B cell (primary cell): ENCODE measurements around the gene TUT7. TPM values are rescaled to one million over a fixed set of nuclear protein-coding genes. Genes with fewer than 3 reads are reported as not detected.

ENCODE experiments used
- ATAC-seq: fragments of 200-7000 bp; cut with Tn5 transposase; one replicate; pipeline ENCODE4 v1.10.0; 2021; ENCODE audit warnings: low read depth, mild to moderate bottlenecking, moderate number of reproducible peaks, moderate library complexity
- CTCF ChIA-PET: fragments of 350-600 bp; sonication (Branson Sonifier 250); formaldehyde crosslinking; loops from one replicate; lab custom pipeline; 2021; ENCODE audit warnings: antibody characterized with exemption, inconsistent platforms; lab: Charles Lee
- POLR2A ChIA-PET: fragments of 350-600 bp; sonication (Branson Sonifier 250); formaldehyde crosslinking; loops from one replicate; lab custom pipeline; 2021; ENCODE audit warnings: antibody characterized with exemption; lab: Charles Lee
- DNase-seq: peaks from one replicate; pipeline ENCODE4 v3.0.0; 2013
- H2AFZ ChIP-seq: 2 replicates; pipeline ENCODE4 v1.6.1; 2012; ENCODE audit warnings: mild to moderate bottlenecking, low read depth, low read length; ENCODE audit not compliant: insufficient read depth, poor library complexity, severe bottlenecking
- H3K27ac ChIP-seq, 2 donors: 1 replicate in 1 of 2; 2 replicates in 1 of 2; pipeline ENCODE4 v1.5.1; 2012 to 2013; ENCODE audit warnings: low read length in 2 of 2, mild to moderate bottlenecking in 2 of 2, moderate library complexity in 1 of 2
- H3K27me3 ChIP-seq, 4 experiments: fragments of 200-600 bp in 1 of 4; sonication (generic) in 1 of 4; replicated peaks in 1 of 4; 1 replicate in 2 of 4; 2 replicates in 2 of 4; pipeline versions ENCODE4 v1.6.1 to v1.7.0; 2013 to 2016; ENCODE audit warnings: low read length in 3 of 4, mild to moderate bottlenecking in 2 of 4, mixed read lengths in 1 of 4, moderate library complexity in 1 of 4; ENCODE audit not compliant: insufficient read depth in 4 of 4, control insufficient read depth in 3 of 4; ENCODE audit errors: control extremely low read depth in 1 of 4
- H3K36me3 ChIP-seq, 2 experiments: replicated peaks in 1 of 2; 1 replicate in 1 of 2; 2 replicates in 1 of 2; pipeline versions ENCODE4 v1.6.1 to v1.7.1; 2013; ENCODE audit warnings: low read length in 1 of 2; ENCODE audit not compliant: insufficient read depth in 2 of 2, control insufficient read depth in 1 of 2; ENCODE audit errors: control extremely low read depth in 1 of 2, extremely low read depth in 1 of 2
- H3K4me1 ChIP-seq, 2 donors: fragments of 200-600 bp in 1 of 2; sonication (generic) in 1 of 2; 1 replicate in 1 of 2; 2 replicates in 1 of 2; pipeline versions ENCODE4 v1.5.1 to v1.6.1; 2013 to 2017; ENCODE audit warnings: low read length in 2 of 2; ENCODE audit not compliant: control insufficient read depth in 2 of 2, insufficient read depth in 2 of 2
- H3K4me2 ChIP-seq: replicated peaks from 2 replicates; pipeline ENCODE3; 2012; ENCODE audit warnings: mild to moderate bottlenecking, low read depth, low read length; ENCODE audit not compliant: poor library complexity, severe bottlenecking
- H3K4me3 ChIP-seq, 5 experiments: fragments of 200-600 bp in 1 of 5; sonication (generic) in 1 of 5; 1 replicate in 3 of 5; 2 replicates in 2 of 5; pipeline versions ENCODE4 v1.5.1 to v1.7.0; 2011 to 2016; ENCODE audit warnings: low read length in 4 of 5, mild to moderate bottlenecking in 4 of 5, low read depth in 2 of 5, control low read depth in 1 of 5, moderate library complexity in 1 of 5; ENCODE audit not compliant: insufficient read depth in 1 of 5; ENCODE audit errors: control extremely low read depth in 1 of 5, extremely low read depth in 1 of 5
- H3K79me2 ChIP-seq: fragments of 200-600 bp; sonication (generic); one replicate; pipeline ENCODE4 v1.6.0; 2016; ENCODE audit warnings: low read length; ENCODE audit not compliant: control insufficient read depth, insufficient read depth
- H3K9ac ChIP-seq: fragments of 200-600 bp; sonication (generic); 2 replicates; pipeline ENCODE4 v1.6.1; 2017; ENCODE audit warnings: mild to moderate bottlenecking, low read length, moderate library complexity
- H3K9me3 ChIP-seq, 3 donors: one replicate each; pipeline versions ENCODE4 v1.6.1 to v1.7.1; 2013; ENCODE audit warnings: low read length in 2 of 3; ENCODE audit not compliant: control insufficient read depth in 2 of 3, insufficient read depth in 1 of 3; ENCODE audit errors: control extremely low read depth in 1 of 3
- H4K20me1 ChIP-seq: 2 replicates; pipeline ENCODE4 v1.6.0; 2012; ENCODE audit warnings: mild to moderate bottlenecking, low read length; ENCODE audit not compliant: insufficient read depth, control insufficient read depth, poor library complexity, severe bottlenecking
- H3K27ac Mint-ChIP-seq: one replicate; pipeline ENCODE4 v1.8.0; 2021; ENCODE audit warnings: mixed read lengths
- H3K27me3 Mint-ChIP-seq: one replicate; pipeline ENCODE4 v1.8.0; 2021; ENCODE audit warnings: mixed read lengths
- H3K4me1 Mint-ChIP-seq: one replicate; pipeline ENCODE4 v1.8.0; 2021; ENCODE audit warnings: mixed read lengths
- H3K4me3 Mint-ChIP-seq: one replicate; pipeline ENCODE4 v1.8.0; 2021; ENCODE audit warnings: mixed read lengths
- H3K9me3 Mint-ChIP-seq: one replicate; pipeline ENCODE4 v1.8.0; 2022; ENCODE audit warnings: mixed read lengths; ENCODE audit not compliant: insufficient read depth
- EZH2 ChIP-seq: IDR thresholded peaks from 2 replicates; pipeline ENCODE4 v1.6.1; 2012; ENCODE audit warnings: borderline replicate concordance, low read depth, mild to moderate bottlenecking, moderate library complexity, low read length; ENCODE audit not compliant: insufficient read depth, poor library complexity, severe bottlenecking
- WGBS: methylation state at CpG from one replicate; pipeline ENCODE4 v1.1.5; 2013; ENCODE audit warnings: missing lambda C conversion rate; ENCODE audit not compliant: insufficient coverage; 5-methylcytosine and 5-hydroxymethylcytosine counted together
- intact Hi-C: fragments of 100-400 bp; cut with micrococcal nuclease; formaldehyde crosslinking; loops from one replicate; pipeline ENCODE4 v1.10.0; 2022
- polyA minus RNA-seq: library from RNA; depleted of rRNA, polyadenylated mRNA; stranded (reverse); fragments of >200 nt; gene quantifications from 2 replicates; pipeline ENCODE4 v1.2.3, GENCODE V29; 2012
- polyA plus RNA-seq: library from polyadenylated mRNA; depleted of rRNA; stranded (reverse); fragments of >200 nt; gene quantifications from 2 replicates; pipeline ENCODE4 v1.2.3, GENCODE V29; 2012
- total RNA-seq, 2 donors: library from RNA; stranded (reverse); fragments of 120-200 nt in 1 of 2; gene quantifications; 1 replicate in 1 of 2; 2 replicates in 1 of 2; pipeline versions ENCODE4 v1.2.3 to v1.2.4, GENCODE V29; 2013 to 2022
- TF ChIP-seq, protein P1 (sequence below): fragments of 200-600 bp; IDR thresholded peaks from one replicate; pipeline ENCODE4 v1.8.0; 2022; ENCODE audit warnings: antibody characterized with exemption, mild to moderate bottlenecking

Gene TUT7
- total RNA-seq: 70.7 and 75.4 TPM in 2 replicates
- 68.1 TPM for total RNA-seq (2013)
- polyA plus RNA-seq: 18.3 and 26.0 TPM in 2 replicates
- polyA minus RNA-seq: 55.0 and 69.3 TPM in 2 replicates

GRCh38 chr9:86354011-86354817 is at the start of gene TUT7:
Gene TUT7, minus strand, starts transcription at chr9:86354410. Its CDS starts 1,211 bp downstream, at chr9:86353199.
- CTCF ChIA-PET: no interaction called here
- DNase-seq (peak; percentile 94), ATAC-seq (peak; percentile 91)
- under 1% methylated on average over 79 of the region's 79 CpGs for WGBS
- H3K9me3 Mint-ChIP-seq: no peaks in the 10 kb centered on the region
- H3K4me3 Mint-ChIP-seq: peak within 1 kb of the TSS; percentile 95
- Histone ChIP-seq H2AFZ (peak within 1 kb of the TSS; percentile 89), H3K36me3 (peaks cover 0 to 3% of the 10 kb centered on the region in 2 experiments), H3K79me2 (peaks cover 50% of the 10 kb centered on the region), H3K4me1 (peaks cover 37 to 40% of the 10 kb centered on the region in 2 donors), H3K4me3 (peak within 1 kb of the TSS; percentile 75 to 93 (median 87)), H4K20me1 (peaks cover 8% of the 10 kb centered on the region), H3K27me3 (no peaks in the 10 kb centered on the region), H3K27ac (peak within 1 kb of the TSS; percentile 74 to 89), H3K9ac (peak within 1 kb of the TSS; percentile 73), H3K9me3 (no peaks in the 10 kb centered on the region), H3K4me2 (peak within 1 kb of the TSS; percentile 88)
- no peaks in the 10 kb centered on the region for H3K27me3 Mint-ChIP-seq
- TF ChIP-seq, protein P1, sequence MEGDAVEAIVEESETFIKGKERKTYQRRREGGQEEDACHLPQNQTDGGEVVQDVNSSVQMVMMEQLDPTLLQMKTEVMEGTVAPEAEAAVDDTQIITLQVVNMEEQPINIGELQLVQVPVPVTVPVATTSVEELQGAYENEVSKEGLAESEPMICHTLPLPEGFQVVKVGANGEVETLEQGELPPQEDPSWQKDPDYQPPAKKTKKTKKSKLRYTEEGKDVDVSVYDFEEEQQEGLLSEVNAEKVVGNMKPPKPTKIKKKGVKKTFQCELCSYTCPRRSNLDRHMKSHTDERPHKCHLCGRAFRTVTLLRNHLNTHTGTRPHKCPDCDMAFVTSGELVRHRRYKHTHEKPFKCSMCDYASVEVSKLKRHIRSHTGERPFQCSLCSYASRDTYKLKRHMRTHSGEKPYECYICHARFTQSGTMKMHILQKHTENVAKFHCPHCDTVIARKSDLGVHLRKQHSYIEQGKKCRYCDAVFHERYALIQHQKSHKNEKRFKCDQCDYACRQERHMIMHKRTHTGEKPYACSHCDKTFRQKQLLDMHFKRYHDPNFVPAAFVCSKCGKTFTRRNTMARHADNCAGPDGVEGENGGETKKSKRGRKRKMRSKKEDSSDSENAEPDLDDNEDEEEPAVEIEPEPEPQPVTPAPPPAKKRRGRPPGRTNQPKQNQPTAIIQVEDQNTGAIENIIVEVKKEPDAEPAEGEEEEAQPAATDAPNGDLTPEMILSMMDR: no peak
- no peak for TF ChIP-seq EZH2
- peak within 1 kb of the TSS; percentile 90 for H3K27ac Mint-ChIP-seq
- H3K4me1 Mint-ChIP-seq: peaks cover 42% of the 10 kb centered on the region
- POLR2A ChIA-PET: no interaction called here
- intact Hi-C loops: loop anchor here (1.0 to 5.0 kb wide), 6 partner anchors 17 to 612 kb away; partner anchors contain the start of genes GAS1 and ISCA1

DNA sequence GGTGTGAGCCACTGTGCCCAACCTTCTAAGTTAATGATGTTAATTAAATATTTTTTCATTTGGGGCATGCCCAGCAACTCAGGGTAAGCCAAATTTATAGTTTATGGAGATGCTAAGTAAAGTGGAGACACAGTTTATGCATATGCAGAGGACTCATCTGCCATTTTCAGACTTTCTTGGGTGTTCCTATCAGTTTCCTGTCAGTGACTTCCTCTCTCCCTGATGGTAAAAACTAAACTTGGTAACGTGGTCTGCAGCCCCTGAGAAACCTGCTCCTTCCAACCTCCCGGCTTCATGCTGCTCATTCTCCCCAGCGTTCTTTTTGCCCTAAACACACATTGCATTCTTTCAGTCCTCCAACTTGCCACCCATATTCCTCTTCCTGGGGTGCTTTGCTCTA is 48.4 kb upstream of the TUT7 start:
- Histone ChIP-seq H4K20me1 (no peaks in the 10 kb centered on the region), H3K9ac (no peak overlapping the region), H3K27me3 (peaks cover 0 to 10% (median 4%) of the 10 kb centered on the region in 4 experiments), H3K4me3 (no peak overlapping the region), H3K79me2 (no peaks in the 10 kb centered on the region), H3K4me2 (no peak overlapping the region), H2AFZ (no peak overlapping the region), H3K27ac (no peak overlapping the region), H3K9me3 (no peaks in the 10 kb centered on the region), H3K36me3 (no peaks in the 10 kb centered on the region), H3K4me1 (no peaks in the 10 kb centered on the region)
- Mint-ChIP-seq H3K27ac (no peak overlapping the region), H3K27me3 (peaks cover 31% of the 10 kb centered on the region), H3K4me1 (no peaks in the 10 kb centered on the region), H3K9me3 (no peaks in the 10 kb centered on the region), H3K4me3 (no peak overlapping the region)
- TF ChIP-seq, protein P1: no peak
- TF ChIP-seq EZH2: no peak
- intact Hi-C loops: no loop called here
- 15% methylated on average over 3 of the region's 3 CpGs for WGBS
- ATAC-seq (no peak), DNase-seq (no peak)
- ChIA-PET POLR2A (no interaction called here), CTCF (interaction anchor here (0.8 kb wide), 1 partner anchor 12 kb away, joined by 3 read pairs; no protein-coding TSS in a partner anchor)
